SH-SY5Y (cell line): Measurements from ENCODE around the gene ADM2.

Experiments used
- GATA2 ChIP-seq: IDR thresholded peaks from 2 replicates; pipeline ENCODE4 v1.6.1; 2011; ENCODE audit warnings: mild to moderate bottlenecking, low read depth, low read length
- GATA3 ChIP-seq: IDR thresholded peaks from 2 replicates; pipeline ENCODE4 v1.6.1; 2011; ENCODE audit warnings: low read depth, mild to moderate bottlenecking, low read length, moderate library complexity

- TF ChIP-seq GATA2 (no peak), GATA3 (no peak)
Observed at GRCh38 chr22:50471197-50471847, 10.0 kb upstream of the ADM2 start.
